ENCODE data around the gene CCDC137. TPM values are rescaled to one million over a fixed set of nuclear protein-coding genes. Genes with fewer than 3 reads are reported as not detected.

The CCDC137 gene
- polyA plus RNA-seq, 1 donor from 2014 or later: 12.2 TPM

DNA sequence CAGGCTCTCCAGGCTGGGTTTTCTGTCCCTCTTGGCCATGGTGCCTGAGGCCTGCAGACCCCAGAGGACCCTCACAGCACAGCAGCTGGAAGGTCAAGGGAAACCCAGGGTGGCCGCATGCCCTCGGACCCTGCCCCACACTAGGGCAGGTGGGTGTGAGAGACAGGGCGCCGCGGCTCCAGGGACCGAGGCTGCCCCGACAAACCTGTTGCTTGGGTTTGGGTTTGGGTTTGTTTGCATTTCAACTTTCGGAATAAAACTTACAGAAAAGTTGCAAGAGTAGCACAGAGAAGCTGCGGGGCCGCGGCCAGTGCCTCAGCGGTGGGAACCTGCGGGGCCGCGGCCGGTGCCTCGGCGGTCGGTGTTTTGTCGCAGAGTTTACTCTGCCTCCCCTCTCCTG lies 25.1 kb downstream of the CCDC137 start:
- Histone ChIP-seq H3K9ac (ENCODE audit: low read length) (no peak overlapping the region), H3K27me3 (ENCODE audit: insufficient read depth, low read depth, low read length) (no peaks in the 10 kb centered on the region), H3K9me3 (ENCODE audit: low read length) (no peaks in the 10 kb centered on the region), H3K79me2 (replicated peaks; ENCODE audit: insufficient read depth, low read length) (no peaks in the 10 kb centered on the region), H2AFZ (ENCODE audit: low read depth, low read length) (no peak overlapping the region), H4K20me1 (ENCODE audit: insufficient read depth) (no peaks in the 10 kb centered on the region), H3K9me2 (ENCODE audit: insufficient read depth, low read length) (no peaks in the 10 kb centered on the region), H3K4me3 (ENCODE audit: low read length) (no peak overlapping the region), H3F3A (ENCODE audit: insufficient read depth, low read length, poor library complexity, severe bottlenecking) (no peaks in the 10 kb centered on the region), H3K27ac (ENCODE audit: low read length) (no peak overlapping the region), H3K4me2 (ENCODE audit: low read length) (no peak overlapping the region), H3K36me3 (ENCODE audit: insufficient read depth, low read length) (no peaks in the 10 kb centered on the region)
- TF ChIP-seq MXI1 (conservative IDR thresholded peaks at IDR 0.05; ENCODE audit: poor library complexity, severe bottlenecking) (no peak), POLR2AphosphoS5 (IDR thresholded peaks at IDR 0.05) (no peak), RAD21 (conservative IDR thresholded peaks at IDR 0.05) (no peak), EP300 (conservative IDR thresholded peaks at IDR 0.05; ENCODE audit: poor library complexity, severe bottlenecking) (no peak), TAF1 (IDR thresholded peaks at IDR 0.05; ENCODE audit: low read depth) (no peak), REST (IDR thresholded peaks at IDR 0.05; ENCODE audit: borderline replicate concordance) (no peak), EZH2 (IDR thresholded peaks at IDR 0.05; ENCODE audit: borderline replicate concordance, insufficient read depth, low read length, poor library complexity, severe bottlenecking) (no peak), SMC3 (conservative IDR thresholded peaks at IDR 0.05; ENCODE audit: poor library complexity) (no peak)
- TF ChIP-seq, protein P1, sequence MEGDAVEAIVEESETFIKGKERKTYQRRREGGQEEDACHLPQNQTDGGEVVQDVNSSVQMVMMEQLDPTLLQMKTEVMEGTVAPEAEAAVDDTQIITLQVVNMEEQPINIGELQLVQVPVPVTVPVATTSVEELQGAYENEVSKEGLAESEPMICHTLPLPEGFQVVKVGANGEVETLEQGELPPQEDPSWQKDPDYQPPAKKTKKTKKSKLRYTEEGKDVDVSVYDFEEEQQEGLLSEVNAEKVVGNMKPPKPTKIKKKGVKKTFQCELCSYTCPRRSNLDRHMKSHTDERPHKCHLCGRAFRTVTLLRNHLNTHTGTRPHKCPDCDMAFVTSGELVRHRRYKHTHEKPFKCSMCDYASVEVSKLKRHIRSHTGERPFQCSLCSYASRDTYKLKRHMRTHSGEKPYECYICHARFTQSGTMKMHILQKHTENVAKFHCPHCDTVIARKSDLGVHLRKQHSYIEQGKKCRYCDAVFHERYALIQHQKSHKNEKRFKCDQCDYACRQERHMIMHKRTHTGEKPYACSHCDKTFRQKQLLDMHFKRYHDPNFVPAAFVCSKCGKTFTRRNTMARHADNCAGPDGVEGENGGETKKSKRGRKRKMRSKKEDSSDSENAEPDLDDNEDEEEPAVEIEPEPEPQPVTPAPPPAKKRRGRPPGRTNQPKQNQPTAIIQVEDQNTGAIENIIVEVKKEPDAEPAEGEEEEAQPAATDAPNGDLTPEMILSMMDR (IDR thresholded peaks at IDR 0.05; ENCODE audit: poor library complexity, severe bottlenecking): no peak

DNA sequence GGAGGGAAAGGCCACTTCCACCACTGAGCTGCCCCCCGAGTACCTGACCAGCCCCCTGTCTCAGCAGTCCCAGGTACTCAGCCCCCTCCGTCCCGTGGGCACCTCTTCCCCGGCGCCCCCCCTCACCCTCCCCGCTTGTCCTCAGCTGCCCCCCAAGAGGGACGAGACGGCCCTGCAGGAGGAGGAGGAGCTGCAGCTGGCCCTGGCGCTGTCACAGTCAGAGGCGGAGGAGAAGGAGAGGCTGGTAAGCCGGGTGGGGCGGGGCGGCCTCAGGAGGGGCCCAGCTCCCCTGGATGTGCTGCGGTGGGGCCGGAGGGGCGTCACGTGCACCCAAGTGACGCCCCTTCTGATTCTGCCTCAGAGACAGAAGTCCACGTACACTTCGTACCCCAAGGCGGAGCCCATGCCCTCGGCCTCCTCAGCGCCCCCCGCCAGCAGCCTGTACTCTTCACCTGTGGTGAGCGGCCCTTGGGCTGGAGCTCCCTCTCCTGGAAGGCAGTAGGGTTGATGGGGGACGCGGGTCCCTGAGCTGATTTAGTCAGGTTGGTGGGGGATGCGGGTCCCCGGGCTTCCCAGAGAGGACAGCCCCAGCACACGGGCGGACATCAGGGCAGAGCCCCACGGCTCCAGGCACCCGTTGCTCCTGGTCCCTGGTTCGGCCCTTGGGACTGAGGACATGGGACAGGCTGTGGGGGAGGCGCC lies 27.1 kb downstream of the CCDC137 start:
- Histone ChIP-seq H3K9ac (ENCODE audit: low read length) (no peak overlapping the region), H3K79me2 (replicated peaks; ENCODE audit: insufficient read depth, low read length) (no peaks in the 10 kb centered on the region), H3K36me3 (ENCODE audit: insufficient read depth, low read length) (peaks cover 5% of the 10 kb centered on the region), H3K27ac (ENCODE audit: low read length) (no peak overlapping the region), H3K9me2 (ENCODE audit: insufficient read depth, low read length) (no peaks in the 10 kb centered on the region), H4K20me1 (ENCODE audit: insufficient read depth) (no peaks in the 10 kb centered on the region), H3F3A (ENCODE audit: insufficient read depth, low read length, poor library complexity, severe bottlenecking) (no peaks in the 10 kb centered on the region), H3K4me3 (ENCODE audit: low read length) (no peak overlapping the region), H3K4me2 (ENCODE audit: low read length) (no peak overlapping the region), H3K27me3 (ENCODE audit: insufficient read depth, low read depth, low read length) (no peaks in the 10 kb centered on the region), H3K9me3 (ENCODE audit: low read length) (no peaks in the 10 kb centered on the region), H2AFZ (ENCODE audit: low read depth, low read length) (no peak overlapping the region)
- TF ChIP-seq, protein P1 (IDR thresholded peaks at IDR 0.05; ENCODE audit: poor library complexity, severe bottlenecking): no peak
- TF ChIP-seq EP300 (conservative IDR thresholded peaks at IDR 0.05; ENCODE audit: poor library complexity, severe bottlenecking) (no peak), TAF1 (IDR thresholded peaks at IDR 0.05; ENCODE audit: low read depth) (no peak), EZH2 (IDR thresholded peaks at IDR 0.05; ENCODE audit: borderline replicate concordance, insufficient read depth, low read length, poor library complexity, severe bottlenecking) (no peak), REST (IDR thresholded peaks at IDR 0.05; ENCODE audit: borderline replicate concordance) (no peak), POLR2AphosphoS5 (IDR thresholded peaks at IDR 0.05) (no peak), SMC3 (conservative IDR thresholded peaks at IDR 0.05; ENCODE audit: poor library complexity) (no peak), MXI1 (conservative IDR thresholded peaks at IDR 0.05; ENCODE audit: poor library complexity, severe bottlenecking) (no peak), RAD21 (conservative IDR thresholded peaks at IDR 0.05) (no peak)
